ENCODE results near the gene FGF22.
A peak's percentile ranks its signal among the peaks of the same experiment; 100 is the strongest.
"Not testable (repeated sequence)": the region's sequence is repeated elsewhere in the genome, so short reads cannot be mapped to it uniquely, and the experiment has no call there.

FGF22 gene

DNA sequence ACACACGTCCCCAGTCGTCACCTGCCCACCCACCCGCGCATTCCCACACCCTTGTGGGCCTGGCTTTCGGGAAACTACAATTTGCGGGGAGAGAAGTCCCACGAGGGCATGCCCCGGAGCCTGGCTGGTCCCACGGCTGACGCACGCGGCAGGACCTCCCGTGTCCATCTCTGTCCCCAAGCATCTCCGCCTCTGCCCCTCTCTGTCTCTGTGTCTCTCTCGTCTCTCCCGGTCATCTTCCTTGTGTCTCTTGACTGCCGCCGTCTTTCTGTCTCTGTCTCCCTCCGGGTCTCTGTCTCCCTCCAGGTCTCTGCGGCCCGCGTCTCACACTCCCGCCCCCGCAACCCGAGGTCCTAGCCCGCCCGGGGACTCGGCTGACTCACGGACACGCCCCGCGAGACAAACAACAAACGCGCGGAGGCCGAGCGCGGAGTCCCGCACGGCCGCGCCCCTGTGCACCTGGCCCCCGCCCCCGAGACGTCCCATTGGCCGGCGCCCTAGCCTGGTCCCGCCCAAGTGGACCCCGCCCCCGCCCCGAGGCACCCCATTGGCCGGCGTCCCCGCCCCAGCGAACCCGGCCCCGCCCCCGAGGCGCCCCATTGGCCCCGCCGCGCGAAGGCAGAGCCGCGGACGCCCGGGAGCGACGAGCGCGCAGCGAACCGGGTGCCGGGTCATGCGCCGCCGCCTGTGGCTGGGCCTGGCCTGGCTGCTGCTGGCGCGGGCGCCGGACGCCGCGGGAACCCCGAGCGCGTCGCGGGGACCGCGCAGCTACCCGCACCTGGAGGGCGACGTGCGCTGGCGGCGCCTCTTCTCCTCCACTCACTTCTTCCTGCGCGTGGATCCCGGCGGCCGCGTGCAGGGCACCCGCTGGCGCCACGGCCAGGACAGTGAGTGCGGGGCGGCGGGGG is at the start of gene FGF22:
FGF22 (plus strand) TSS at position 627 of the 908 bp plus-strand sequence; CDS start at position 674, 47 bp downstream.
- DNase-seq, result peak; percentile 87

GRCh38 chr19:590396-590745 is 49.3 kb upstream of the FGF22 start:
- peak; percentile 44 for DNase-seq

DNA sequence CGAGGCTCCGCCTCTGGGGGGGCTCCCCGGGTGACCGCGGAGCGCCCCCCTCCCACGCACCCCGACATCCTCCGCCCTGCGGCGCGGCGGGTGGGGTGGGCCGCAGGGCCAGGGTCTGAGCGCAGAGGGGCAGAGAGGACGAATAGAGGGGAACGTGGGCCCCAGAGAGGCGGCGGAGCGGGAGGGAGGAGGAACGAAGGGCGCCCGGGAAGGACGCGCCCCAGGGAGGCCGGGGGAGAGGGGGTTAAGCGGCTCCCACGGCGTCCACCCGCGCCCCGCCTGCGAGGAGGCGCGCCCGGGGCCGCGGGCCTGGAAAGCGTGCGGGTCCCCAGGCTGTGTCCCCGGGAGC is 49.0 kb upstream of the FGF22 start:
- DNase-seq, result no peak

- DNase-seq, result no peak
Measured at GRCh38 chr19:591099-591958, 48.4 kb upstream of the FGF22 start.

GRCh38 chr19:592101-592500 is 47.6 kb upstream of the FGF22 start:
- no peak for DNase-seq

DNA sequence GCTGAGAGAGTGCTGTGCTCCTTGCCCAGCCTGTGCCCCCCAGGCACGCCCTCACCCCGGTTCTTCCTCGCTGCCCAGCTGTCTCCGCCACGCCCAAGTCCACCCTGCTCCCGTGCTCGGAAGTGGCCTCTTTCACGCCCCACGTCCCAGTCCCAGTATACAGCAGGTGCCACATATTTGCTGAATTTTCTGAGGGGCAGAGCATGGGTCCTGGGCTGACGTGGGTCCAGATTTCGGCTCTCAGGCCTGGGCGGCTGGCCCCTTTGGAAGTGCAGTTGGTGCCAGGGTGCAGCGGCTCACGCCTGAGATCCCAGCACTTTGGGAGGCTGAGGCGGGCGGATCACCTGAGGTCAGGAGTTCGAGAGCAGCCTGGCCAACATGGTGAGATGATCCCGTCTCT is 46.6 kb upstream of the FGF22 start:
- DNase-seq, result no peak

GRCh38 chr19:593505-593904 is 46.2 kb upstream of the FGF22 start:
- no peak for DNase-seq

- no peak for DNase-seq
Measured at GRCh38 chr19:594265-594870, 45.3 kb upstream of the FGF22 start.

GRCh38 chr19:595326-596262 is 44.1 kb upstream of the FGF22 start:
- DNase-seq, result no peak

DNA sequence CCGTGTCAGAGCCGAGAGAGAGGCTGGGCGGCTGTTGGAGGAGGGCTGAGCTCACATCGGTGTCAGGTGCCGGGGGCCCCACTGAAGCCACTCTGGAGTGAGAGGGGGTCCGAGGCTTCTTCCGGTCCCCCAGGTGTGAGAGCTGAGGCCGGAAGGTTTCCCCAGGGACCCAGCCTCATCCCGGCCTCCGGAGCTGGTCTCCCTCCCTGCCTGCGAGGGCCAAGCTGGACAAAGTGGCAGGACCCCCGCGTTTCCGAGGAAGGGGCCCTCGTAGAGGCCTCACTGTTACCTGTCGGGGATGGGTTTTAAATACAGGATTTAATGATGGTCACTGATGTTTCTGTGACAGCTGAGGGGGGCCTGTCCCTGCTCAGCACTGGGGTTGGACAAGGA is 43.4 kb upstream of the FGF22 start:
- no peak for DNase-seq

DNA sequence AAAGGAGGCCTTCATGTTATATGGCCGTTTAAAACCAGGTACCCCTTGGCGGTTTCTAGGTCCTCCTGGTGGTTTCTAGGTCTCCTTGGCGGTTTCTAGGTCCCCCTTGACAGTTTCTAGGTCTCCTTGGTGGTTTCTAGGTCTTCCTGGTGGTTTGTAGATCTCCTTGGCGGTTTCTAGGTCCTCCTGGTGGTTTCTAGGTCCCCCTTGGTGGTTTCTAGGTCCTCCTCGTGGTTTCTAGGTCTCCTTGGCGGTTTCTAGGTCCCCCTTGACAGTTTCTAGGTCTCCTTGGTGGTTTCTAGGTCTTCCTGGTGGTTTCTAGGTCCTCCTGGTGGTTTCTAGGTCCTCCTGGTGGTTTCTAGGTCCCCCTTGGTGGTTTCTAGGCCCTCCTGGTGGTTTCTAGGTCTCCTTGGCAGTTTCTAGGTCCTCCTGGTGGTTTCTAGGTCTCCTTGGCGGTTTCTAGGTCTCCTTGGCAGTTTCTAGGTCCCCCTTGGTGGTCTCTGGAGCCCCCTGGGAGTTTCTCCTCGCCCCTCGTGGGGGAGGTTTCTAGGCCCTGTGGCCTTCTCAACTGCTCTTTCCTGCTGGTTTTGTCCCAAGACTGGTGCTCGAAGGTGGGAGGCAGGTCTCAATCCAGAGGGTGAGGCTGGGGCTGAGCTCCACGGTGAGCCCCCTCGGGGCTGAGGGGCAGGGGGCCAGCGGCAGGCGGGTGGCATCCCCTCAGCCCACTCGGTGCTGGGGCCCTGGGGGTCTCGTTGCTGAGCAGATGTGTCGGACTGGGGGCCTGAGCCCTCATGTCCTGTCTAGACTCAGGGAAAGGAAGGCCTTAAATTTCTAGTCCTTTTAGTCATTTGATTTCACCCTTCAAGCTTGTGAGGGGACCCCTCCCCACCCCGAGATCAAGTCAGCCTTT is 42.0 kb upstream of the FGF22 start:
- DNase-seq, result no peak

- no peak for DNase-seq
Measured at GRCh38 chr19:601310-601709, 38.4 kb upstream of the FGF22 start.

DNA sequence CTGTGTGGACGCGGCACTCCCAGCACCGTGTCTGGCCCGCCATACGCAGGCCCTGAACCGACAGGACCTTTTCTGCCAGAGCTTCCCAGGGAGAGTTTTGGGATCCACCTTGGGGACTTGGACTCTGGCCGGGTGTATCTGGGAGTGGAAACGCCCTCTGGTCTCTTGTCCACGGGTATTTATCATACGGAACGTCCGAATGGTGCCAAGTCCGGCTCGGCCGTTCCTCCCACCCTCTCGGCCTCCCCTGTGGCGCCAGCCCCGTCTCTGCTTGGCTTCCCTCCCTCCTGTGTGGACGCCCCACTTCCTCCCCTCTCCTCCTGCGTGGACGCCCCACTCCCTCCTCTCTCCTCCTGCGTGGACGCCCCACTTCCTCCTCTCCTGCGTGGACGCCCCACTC is 37.9 kb upstream of the FGF22 start:
- DNase-seq, result no peak

DNA sequence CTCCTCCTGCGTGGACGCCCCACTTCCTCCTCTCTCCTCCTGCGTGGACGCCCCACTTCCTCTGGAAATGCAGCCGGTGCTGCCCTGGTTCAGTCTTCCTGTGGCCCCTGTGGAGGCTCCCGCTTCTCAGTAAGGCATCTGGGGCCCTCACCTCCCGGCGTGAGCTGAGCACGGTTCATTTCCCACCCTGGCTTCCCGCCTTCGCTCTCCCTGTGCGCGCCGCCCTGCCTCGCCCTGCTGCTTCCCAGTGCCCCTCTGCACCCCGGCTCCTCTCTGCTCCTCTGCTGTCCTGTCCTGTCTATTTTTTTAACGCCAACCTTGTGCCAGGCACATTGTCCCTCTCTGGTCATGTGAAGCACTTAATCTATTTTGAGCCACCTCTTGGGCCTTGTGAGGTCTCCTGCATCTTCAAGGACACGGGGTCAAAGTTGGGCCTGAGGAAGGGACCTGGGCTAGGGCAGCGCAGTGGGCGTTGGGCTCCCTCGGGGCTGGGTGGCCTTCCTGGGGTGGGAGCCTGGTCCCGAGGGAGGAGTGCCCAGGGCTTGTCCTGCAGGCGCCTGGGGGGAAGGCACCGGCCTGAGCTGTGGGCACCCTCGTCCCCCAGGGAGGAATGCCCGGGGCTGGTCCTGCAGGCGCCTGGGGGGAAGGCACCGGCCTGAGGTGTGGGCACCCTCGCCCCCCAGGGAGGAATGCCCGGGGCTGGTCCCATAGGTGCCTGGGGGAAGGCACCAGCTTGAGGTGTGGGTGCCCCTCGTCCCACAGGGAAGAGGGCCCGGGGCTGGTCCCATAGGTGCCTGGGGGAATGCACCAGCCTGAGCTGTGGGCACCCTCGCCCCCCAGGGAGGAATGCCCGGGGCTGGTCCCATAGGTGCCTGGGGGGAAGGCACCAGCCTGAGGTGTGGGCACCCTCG is 37.0 kb upstream of the FGF22 start:
- DNase-seq, result no peak

DNA sequence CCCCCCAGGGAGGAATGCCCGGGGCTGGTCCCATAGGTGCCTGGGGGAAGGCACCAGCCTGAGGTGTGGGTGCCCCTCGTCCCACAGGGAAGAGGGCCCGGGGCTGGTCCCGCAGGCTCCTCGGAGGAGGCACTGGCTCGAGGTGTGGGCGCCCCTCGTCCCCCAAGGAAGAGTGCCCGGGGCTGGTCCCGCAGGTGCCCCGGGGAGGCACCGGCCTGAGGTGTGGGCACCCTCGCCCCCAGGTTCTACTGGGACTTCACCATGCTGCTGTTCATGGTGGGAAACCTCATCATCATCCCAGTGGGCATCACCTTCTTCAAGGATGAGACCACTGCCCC is 36.4 kb upstream of the FGF22 start:
- DNase-seq, result not testable (repeated sequence)

GRCh38 chr19:603779-604178 is 35.9 kb upstream of the FGF22 start:
- DNase-seq, result not testable (repeated sequence)

GRCh38 chr19:604355-604754 is 35.3 kb upstream of the FGF22 start:
- DNase-seq, result no peak

- not testable (repeated sequence) for DNase-seq
Measured at GRCh38 chr19:605061-605971, 34.4 kb upstream of the FGF22 start.

Data from fibroblast of skin of right biceps (primary cell).